Measurements from ENCODE around the gene C17orf50. TPM values are rescaled to one million over a fixed set of nuclear protein-coding genes. Genes with fewer than 3 reads are reported as not detected.

The C17orf50 gene
- under 1 TPM in 3 of 5 donors, not detected in 2; 0.14 to 0.23 (median 0.21) TPM for polyA plus RNA-seq (ENCODE audit: insufficient read depth in 1 of 5, insufficient read length in 5 of 5, low replicate concordance in 1 of 5)
- long read RNA-seq, donor 1: 0 reads
- long read RNA-seq, donor 2: 0 reads
- long read RNA-seq, donor 3: 0 reads
- long read RNA-seq, donor 4: 0 reads
- long read RNA-seq, donor 5: 0 reads
- long read RNA-seq, donor 6: 0 reads
- long read RNA-seq, donor 7: 0 reads
- long read RNA-seq, donor 8: 0 reads

DNA sequence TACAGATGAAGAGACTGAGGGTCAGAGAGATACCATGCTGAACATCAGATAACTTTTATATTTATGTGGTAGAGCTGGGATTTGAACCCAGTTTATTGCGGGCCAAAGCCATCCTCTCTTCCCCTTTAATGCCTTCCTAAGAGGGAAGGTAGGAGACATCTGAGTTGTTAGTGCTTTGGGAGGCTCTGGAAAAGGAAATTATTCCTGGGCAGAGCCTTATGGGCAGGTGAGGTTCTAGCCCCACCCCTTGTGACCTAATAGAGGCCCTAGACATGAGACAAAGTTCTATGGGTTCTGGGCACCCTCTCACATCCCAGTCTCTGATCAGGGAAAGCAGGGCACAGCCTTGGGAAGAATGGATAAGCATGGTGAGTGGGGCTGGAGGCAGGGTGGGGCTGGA lies at the start of gene C17orf50:
TSS of gene C17orf50 (plus strand) at position 301 of the 400 bp plus-strand sequence. CDS start at position 356, 55 bp downstream.
- DNase-seq: no peak

DNA sequence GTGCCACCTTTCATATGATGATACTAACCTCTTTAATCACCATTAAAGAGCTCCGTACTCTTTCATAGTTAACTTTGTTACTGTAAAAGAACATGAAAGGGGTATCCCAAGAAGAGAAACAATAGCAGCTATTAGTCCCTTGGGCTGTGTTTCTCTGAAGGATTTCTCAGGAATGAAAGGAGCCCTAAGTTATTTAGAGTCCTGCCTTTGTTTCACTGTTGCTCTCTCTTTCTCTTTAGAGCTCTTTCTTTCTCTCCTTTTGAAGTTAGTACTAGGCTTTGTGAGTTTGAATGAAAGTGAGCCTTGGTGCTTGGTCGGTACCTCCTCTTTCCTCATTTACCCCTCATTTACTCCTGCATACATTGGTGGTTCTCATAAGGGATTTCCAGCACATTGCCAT lies 49.7 kb upstream of the C17orf50 start:
- no peak for DNase-seq

DNA sequence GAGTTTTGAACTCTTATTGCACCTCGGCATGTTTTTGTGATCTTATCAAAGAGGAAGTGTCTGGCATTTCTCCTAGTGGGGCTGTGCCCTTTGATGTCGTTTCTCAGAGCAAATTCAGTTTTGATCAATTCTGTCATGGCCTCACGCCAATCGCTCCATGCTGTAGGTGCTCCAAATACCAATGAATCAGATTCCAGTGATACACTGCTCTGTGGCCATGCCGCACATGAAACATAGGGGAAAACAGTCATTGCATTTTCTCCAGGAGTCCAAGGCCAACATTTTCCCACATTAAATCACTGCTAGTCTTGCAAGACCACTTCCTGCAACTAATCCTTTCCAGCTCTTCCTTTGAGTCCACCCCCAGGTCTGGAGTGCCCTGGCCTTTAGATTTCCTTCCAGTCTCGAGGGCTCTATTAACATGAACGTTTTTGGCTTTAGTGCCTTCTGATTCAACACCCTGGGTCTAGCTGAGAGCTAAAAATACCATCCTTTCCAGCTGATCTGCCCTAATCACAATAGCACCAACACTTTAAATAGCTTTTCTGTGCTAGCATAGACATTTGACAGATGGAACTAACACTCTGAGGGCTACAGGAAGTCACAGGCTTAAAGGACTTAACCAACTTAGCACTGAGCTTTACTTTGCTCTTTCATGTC lies 47.5 kb upstream of the C17orf50 start:
- DNase-seq: no peak

DNA sequence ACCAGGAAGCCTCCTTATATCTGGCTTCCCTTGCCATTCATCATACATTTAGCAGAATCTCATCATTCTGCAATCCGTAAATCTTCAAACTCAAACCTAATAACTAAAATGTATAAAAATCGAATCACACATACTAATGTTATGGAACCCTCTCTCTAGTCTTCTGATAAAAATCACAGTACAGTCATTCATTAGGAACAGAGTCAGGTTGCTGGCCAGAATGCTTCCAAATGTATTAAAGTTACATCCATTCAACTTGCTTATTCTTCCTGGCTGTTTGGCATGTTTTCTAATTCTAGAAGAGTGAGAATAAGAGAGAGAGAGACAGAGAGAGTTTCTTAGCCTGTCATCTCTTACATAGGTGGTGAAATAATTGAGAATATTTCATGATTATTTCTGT lies 45.7 kb upstream of the C17orf50 start:
- no peak for DNase-seq

GRCh38 chr17:35715416-35715815 lies 45.3 kb upstream of the C17orf50 start:
- DNase-seq: no peak

DNA sequence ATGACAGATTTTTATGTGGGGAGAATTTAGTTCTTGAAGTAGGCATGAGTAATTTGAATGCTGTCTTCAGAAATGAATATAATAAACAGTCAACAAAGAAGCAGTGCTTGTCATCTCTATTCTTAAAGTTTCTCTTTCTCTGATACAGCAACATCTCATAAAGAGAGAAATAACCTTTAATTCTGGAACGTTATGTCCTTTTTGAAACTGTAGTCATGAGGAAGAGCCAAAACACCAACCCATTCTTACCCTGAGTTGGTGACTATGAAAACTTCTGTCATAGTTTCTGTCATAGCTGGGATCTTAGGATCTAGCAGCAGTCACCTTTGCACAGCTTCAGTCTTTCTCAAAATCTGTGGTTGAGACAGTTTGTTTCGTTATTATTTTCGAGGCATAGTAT lies 44.5 kb upstream of the C17orf50 start:
- DNase-seq: no peak

DNA sequence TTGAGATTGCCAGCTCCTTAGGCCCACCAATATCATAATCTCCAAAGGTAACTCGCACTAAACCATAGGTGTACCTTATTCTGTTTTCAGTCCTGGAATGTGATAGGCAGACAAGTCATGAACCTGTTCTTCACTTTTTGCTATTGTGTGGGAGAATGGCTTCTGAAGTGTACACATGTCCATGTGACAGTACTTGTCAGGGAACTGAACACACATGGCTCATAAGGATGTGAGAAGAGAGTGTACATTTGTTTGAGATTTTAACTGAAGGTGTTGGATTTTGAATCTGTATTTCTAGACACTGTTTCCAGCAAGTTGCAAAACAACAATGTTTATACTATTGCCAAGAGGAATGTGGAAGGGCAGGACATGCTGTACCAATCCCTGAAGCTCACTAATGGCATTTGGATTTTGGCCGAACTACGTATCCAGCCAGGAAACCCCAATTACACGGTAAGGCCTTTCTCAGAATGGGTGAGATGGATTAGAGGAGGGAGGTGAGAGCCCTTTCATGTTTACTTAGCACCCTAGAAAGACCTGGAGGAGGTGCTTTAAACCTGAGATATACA lies 43.7 kb upstream of the C17orf50 start:
- DNase-seq: no peak

DNA sequence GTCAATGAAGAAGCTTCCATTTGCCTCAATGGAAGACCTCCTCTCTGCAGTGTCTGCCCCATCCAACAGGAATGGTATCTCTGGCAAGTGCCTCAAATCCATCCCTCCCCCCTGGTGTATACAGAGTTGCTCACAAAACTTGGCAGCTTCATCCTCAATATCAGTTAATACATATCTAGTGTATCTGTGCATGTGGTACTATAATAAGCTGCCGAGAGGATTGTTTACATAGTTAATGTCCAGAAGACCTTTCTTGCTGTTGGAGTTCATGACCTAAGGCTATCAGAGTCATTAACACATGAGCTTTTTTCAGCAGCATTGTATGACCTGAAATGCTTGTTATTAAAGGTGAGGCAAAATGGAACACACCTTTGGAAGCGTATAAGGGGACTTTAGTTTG lies 43.2 kb upstream of the C17orf50 start:
- DNase-seq: no peak

GRCh38 chr17:35723735-35724134 lies 37.0 kb upstream of the C17orf50 start:
- no peak for DNase-seq

DNA sequence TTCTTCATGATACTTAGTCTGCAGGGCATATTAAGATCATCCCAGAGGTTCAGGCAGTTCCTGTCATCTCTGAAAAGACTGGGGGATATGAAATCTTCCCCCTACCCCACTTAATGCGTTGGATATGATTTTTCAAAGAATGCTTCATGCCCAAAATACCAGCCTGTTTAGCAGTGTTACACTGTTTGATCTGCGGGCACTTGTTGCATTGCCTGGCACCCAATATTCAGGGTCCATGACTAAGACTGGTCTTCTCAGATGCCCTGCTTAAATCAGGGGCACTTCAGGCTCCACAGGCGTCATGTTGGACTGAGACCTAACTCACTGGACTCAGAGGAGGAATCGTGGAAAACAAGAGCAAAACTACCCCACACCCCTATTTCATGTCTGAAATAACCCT lies 35.6 kb upstream of the C17orf50 start:
- DNase-seq: no peak

DNA sequence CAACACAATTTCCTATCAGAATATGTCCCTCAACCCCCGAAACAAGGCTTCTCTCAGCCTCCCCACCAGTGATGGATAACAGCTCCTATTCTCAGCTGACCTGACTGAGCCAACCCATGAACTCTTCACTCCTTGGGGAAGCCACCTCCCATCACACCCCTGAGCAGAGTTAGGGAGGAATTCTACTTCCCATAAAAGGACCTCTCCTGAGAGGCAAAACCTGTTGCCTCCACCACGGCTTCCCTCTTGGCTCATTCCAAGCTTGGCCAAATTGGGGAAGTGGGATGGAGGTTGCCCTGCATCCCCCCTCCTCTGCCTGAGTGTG lies 34.9 kb upstream of the C17orf50 start:
- DNase-seq: no peak

DNA sequence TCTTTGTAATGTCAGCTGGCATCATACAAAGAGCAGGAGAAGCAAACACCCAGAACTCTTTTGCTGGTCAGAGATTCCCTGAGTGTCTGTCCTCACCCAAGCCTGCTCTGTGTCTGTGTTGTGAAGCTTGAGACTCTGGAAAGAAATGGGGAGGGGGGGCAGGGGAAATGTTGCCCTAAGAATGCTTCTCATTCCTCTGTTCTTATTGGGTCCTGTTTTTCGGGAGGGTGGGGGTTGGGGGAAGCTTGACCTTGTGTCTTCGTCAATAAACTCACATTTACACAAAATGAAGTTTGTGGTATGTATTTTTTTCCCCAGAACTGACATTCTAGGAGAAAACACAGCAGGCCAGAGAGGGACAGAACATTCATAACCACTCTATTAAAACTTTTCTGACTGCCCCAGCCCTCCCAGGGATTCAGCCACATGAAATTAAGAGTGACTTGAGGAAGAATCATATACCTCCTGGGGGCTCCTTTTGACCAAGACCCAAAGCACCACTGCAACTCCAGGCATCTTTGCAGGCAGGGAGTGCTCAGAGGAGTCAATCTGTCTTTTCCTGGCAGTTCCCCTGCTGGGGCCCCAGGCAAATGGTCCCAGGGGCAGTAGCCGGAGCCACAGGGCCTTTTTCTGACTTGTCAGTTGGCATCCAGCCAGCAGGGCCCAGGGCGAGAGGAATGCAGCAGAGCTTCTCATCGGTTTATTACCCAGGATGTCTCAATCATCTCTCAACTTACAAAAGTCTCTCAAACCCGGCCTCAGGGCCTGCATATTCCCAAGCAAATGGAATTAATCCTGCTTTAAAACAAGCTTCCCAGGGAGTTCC lies 34.3 kb upstream of the C17orf50 start:
- no peak for DNase-seq

GRCh38 chr17:35726953-35727460 lies 33.7 kb upstream of the C17orf50 start:
- no peak for DNase-seq

DNA sequence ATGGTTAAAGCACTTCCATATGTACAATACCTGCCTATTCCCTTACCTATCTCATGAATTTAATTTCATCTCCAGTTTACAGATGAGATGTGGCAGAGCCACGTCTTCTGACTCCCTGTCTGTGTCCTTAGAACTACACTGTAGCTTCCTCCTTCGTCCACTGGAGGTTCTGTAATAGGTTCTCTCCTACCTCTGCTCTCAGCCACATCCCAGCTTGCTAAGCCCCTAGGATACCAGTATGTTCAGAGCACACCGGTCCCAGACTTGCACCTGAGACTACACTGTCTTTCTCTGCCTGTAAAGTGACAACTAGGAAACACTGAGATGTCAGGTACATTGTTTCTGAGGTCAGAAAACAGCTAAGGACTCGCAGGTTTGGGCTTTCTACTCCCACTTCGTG lies 33.1 kb upstream of the C17orf50 start:
- no peak for DNase-seq

- no peak for DNase-seq
Measured at GRCh38 chr17:35728551-35728950, 32.1 kb upstream of the C17orf50 start.

GRCh38 chr17:35729405-35729833 lies 31.3 kb upstream of the C17orf50 start:
- no peak for DNase-seq

DNA sequence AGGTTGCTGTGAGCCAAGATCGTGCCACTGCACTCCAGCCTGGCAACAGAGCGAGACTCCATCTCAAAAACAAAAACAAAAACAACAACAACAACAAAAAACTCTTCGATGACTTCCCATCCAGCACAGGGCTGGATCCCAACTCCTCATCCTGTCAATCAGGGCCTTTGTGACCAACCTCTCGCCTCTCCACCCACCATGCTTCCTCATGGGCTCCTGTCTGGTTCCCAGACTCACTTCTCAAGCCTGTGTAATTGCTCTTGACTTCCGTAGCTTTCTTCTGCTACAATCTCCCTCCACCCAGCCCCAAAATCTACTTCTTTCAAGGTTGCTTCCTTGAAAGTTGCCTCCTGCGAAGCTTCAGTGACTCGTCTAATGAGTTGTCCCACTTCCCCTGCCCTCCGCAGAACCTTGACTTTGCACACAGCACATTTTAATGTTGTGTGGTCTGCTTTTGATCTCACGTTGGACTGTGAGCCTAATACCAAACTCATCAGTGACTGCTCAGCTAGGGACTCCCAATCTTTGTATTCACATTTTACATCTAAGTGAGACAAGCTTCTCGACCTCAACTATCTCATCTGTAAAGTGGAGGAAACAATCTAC lies 30.2 kb upstream of the C17orf50 start:
- DNase-seq: no peak

- DNase-seq: no peak
Measured at GRCh38 chr17:35731239-35731916, 29.3 kb upstream of the C17orf50 start, which contains the start of gene RASL10B. Gene RASL10B, plus strand, starts transcription at chr17:35731639. Its CDS starts 3,546 bp downstream, at chr17:35735185.

GRCh38 chr17:35731917-35732805 lies 28.5 kb upstream of the C17orf50 start:
- no peak for DNase-seq

DNA sequence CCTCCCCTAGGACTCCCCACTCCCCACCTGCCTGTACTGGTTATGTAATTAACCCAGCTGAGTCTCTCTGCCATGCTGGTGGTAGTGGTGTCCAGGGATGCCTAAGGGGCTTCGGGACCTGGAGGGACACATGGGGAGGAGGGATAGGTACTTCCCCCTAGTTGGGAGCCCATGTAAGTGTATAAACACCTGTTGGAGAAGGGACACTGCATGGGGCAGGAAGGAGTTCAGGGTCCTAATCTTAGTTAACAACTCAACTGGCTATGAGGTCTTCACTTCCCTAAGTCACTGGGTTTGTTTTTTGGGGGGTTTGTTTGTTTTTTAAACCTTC lies 27.9 kb upstream of the C17orf50 start:
- no peak for DNase-seq

Data from right lung (tissue), 10 donors.